A673 (cell line): ENCODE data around the gene SPATA1. TPM values are rescaled to one million over a fixed set of nuclear protein-coding genes. Genes with fewer than 3 reads are reported as not detected.

Source experiments
- BruUV-seq: library from RNA; stranded (reverse); fragments of 400-500 nt; replicated peaks from 2 replicates; lab custom pipeline; 2021; lab: Mats Ljungman, UMichigan
- CTCF ChIA-PET: fragments of 300-600 bp; sonication (Branson Sonifier 250); formaldehyde crosslinking; loops from one replicate; lab custom pipeline; 2022; ENCODE audit warnings: antibody characterized with exemption; lab: Charles Lee
- POLR2A ChIA-PET: fragments of 300-600 bp; sonication (Branson Sonifier 250); formaldehyde crosslinking; loops from one replicate; lab custom pipeline; 2022; ENCODE audit warnings: antibody characterized with exemption; ENCODE audit not compliant: low non-redundant PET; lab: Charles Lee
- DNase-seq: peaks from one replicate; pipeline ENCODE4 v3.0.0-alpha.2; 2015; ENCODE audit warnings: low spot score
- H3K27ac ChIP-seq: fragments of 200-600 bp; sonication (generic); 2 replicates; pipeline ENCODE4 v1.5.1; 2016; ENCODE audit warnings: mixed run types, low read depth, mild to moderate bottlenecking, mixed read lengths, antibody characterized with exemption, low read length; ENCODE audit not compliant: poor library complexity, severe bottlenecking
- H3K27me3 ChIP-seq: fragments of 200-600 bp; sonication (generic); replicated peaks from 2 replicates; pipeline ENCODE4 v1.6.1; 2017; ENCODE audit warnings: mixed run types, low read depth, mild to moderate bottlenecking, mixed read lengths, antibody characterized with exemption, low read length; ENCODE audit not compliant: insufficient read depth, poor library complexity
- H3K36me3 ChIP-seq: fragments of 200-600 bp; sonication (generic); 2 replicates; pipeline ENCODE4 v1.6.1; 2016; ENCODE audit warnings: mixed run types, mild to moderate bottlenecking, mixed read lengths, antibody characterized with exemption, low read length; ENCODE audit not compliant: insufficient read depth, poor library complexity, severe bottlenecking
- H3K4me1 ChIP-seq: fragments of 200-600 bp; sonication (generic); 2 replicates; pipeline ENCODE4 v1.6.1; 2017; ENCODE audit warnings: mixed run types, mild to moderate bottlenecking, mixed read lengths, antibody characterized with exemption, low read length; ENCODE audit not compliant: insufficient read depth, poor library complexity, severe bottlenecking
- H3K4me3 ChIP-seq: fragments of 200-600 bp; sonication (generic); 2 replicates; pipeline ENCODE4 v1.5.1; 2016; ENCODE audit warnings: low read depth, mixed run types, mild to moderate bottlenecking, mixed read lengths, low read length; ENCODE audit not compliant: poor library complexity, severe bottlenecking
- H3K9me3 ChIP-seq: fragments of 200-600 bp; sonication (generic); 2 replicates; pipeline ENCODE4 v1.6.1; 2016; ENCODE audit warnings: mixed run types, low read depth, mild to moderate bottlenecking, mixed read lengths, antibody characterized with exemption, low read length; ENCODE audit not compliant: poor library complexity, severe bottlenecking
- CTCF ChIP-seq: fragments of 300-800, 200-600 bp; sonication (generic); conservative IDR thresholded peaks from 2 replicates; pipeline ENCODE4 v1.5.1; 2017; ENCODE audit warnings: low read depth, mild to moderate bottlenecking, antibody characterized with exemption, low read length, moderate library complexity, mixed read lengths
- EZH2 ChIP-seq: fragments of 200-600 bp; sonication (generic); IDR thresholded peaks from 2 replicates; pipeline ENCODE4 v1.6.1; 2017; ENCODE audit warnings: borderline replicate concordance, low read depth, mild to moderate bottlenecking, mixed read lengths, antibody characterized with exemption, low read length; ENCODE audit not compliant: poor library complexity, severe bottlenecking
- intact Hi-C: fragments of 100-400 bp; cut with micrococcal nuclease; formaldehyde crosslinking; loops from one replicate; pipeline ENCODE4 v1.10.0; 2022; ENCODE audit not compliant: unreplicated experiment
- total RNA-seq: library from RNA; stranded (reverse); gene quantifications from 2 replicates; pipeline ENCODE4 v1.2.3, GENCODE V29; 2021

Gene SPATA1
- total RNA-seq, 1 experiment from 2014 or later = 0.95 TPM

- no peak overlapping the region for H3K4me3 ChIP-seq
- no peak overlapping the region for H3K27ac ChIP-seq
- no peak for TF ChIP-seq CTCF
- no peak for TF ChIP-seq EZH2
- CTCF ChIA-PET = interaction anchor here (0.6 kb wide), 1 partner anchor 19 kb away, joined by 4 read pairs; no protein-coding TSS in a partner anchor
- DNase-seq = no peak
- POLR2A ChIA-PET = no interaction called here
- peaks cover 75% of the 10 kb centered on the region for H3K27me3 ChIP-seq
- no peaks in the 10 kb centered on the region for H3K36me3 ChIP-seq
- intact Hi-C loops = no loop called here
- no peaks in the 10 kb centered on the region for H3K9me3 ChIP-seq
- no TSS peak for BruUV-seq
- no peaks in the 10 kb centered on the region for H3K4me1 ChIP-seq
These were observed 38.9 kb upstream of the SPATA1 start for GRCh38 chr1:84467298-84467697.

- Histone ChIP-seq H3K36me3 (peaks cover 1% of the 10 kb centered on the region), H3K27me3 (peaks cover 32% of the 10 kb centered on the region), H3K4me3 (no peak overlapping the region), H3K9me3 (peaks cover 7% of the 10 kb centered on the region), H3K27ac (no peak overlapping the region), H3K4me1 (peaks cover 4% of the 10 kb centered on the region)
- TF ChIP-seq EZH2 (no peak), CTCF (no peak)
- CTCF ChIA-PET = no interaction called here
- intact Hi-C loops = no loop called here
- no TSS peak for BruUV-seq
- POLR2A ChIA-PET = no interaction called here
- no peak for DNase-seq
These were observed 30.0 kb upstream of the SPATA1 start for GRCh38 chr1:84476225-84476624.

GRCh38 chr1:84478876-84479868 is 27.0 kb upstream of the SPATA1 start, which contains the start of gene RPF1:
TSS of gene RPF1 (plus strand) at chr1:84479266. CDS start at chr1:84479282, 16 bp downstream.
- peak; percentile 92 for DNase-seq
- peaks cover 15% of the 10 kb centered on the region for H3K27me3 ChIP-seq
- BruUV-seq = TSS peak; percentile 87
- peaks cover 25% of the 10 kb centered on the region for H3K36me3 ChIP-seq
- TF ChIP-seq EZH2 = no peak
- no peak for TF ChIP-seq CTCF
- CTCF ChIA-PET = no interaction called here
- POLR2A ChIA-PET = interaction anchor here (0.6 kb wide), 2 partner anchors 21 to 457 kb away, joined by 3 read pairs; no protein-coding TSS in a partner anchor
- H3K4me3 ChIP-seq = peak within 1 kb of the TSS; percentile 73
- intact Hi-C loops = no loop called here
- peak within 1 kb of the TSS; percentile 87 for H3K27ac ChIP-seq
- H3K4me1 ChIP-seq = peaks cover 4% of the 10 kb centered on the region
- H3K9me3 ChIP-seq = peaks cover 7% of the 10 kb centered on the region
